OCI-M2 (cell line): ENCODE results near the gene FARP2.
"Not testable (repeated sequence)": the region's sequence is repeated elsewhere in the genome, so short reads cannot be mapped to it uniquely, and the experiment has no call there.

ENCODE experiments used
- DNase-seq: peaks from one replicate; lab custom pipeline; 2025; ENCODE audit not compliant: unreplicated experiment; lab: John Stamatoyannopoulos, UW

The FARP2 gene, protein sequence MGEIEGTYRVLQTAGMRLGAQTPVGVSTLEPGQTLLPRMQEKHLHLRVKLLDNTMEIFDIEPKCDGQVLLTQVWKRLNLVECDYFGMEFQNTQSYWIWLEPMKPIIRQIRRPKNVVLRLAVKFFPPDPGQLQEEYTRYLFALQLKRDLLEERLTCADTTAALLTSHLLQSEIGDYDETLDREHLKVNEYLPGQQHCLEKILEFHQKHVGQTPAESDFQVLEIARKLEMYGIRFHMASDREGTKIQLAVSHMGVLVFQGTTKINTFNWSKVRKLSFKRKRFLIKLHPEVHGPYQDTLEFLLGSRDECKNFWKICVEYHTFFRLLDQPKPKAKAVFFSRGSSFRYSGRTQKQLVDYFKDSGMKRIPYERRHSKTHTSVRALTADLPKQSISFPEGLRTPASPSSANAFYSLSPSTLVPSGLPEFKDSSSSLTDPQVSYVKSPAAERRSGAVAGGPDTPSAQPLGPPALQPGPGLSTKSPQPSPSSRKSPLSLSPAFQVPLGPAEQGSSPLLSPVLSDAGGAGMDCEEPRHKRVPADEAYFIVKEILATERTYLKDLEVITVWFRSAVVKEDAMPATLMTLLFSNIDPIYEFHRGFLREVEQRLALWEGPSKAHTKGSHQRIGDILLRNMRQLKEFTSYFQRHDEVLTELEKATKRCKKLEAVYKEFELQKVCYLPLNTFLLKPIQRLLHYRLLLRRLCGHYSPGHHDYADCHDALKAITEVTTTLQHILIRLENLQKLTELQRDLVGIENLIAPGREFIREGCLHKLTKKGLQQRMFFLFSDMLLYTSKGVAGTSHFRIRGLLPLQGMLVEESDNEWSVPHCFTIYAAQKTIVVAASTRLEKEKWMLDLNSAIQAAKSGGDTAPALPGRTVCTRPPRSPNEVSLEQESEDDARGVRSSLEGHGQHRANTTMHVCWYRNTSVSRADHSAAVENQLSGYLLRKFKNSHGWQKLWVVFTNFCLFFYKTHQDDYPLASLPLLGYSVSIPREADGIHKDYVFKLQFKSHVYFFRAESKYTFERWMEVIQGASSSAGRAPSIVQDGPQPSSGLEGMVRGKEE

GRCh38 chr2:241355983-241356870, at the start of gene FARP2:
FARP2 (plus strand) TSS chr2:241356285; CDS start chr2:241373108, 16,823 bp downstream.
- DNase-seq = peak; percentile 55

DNA sequence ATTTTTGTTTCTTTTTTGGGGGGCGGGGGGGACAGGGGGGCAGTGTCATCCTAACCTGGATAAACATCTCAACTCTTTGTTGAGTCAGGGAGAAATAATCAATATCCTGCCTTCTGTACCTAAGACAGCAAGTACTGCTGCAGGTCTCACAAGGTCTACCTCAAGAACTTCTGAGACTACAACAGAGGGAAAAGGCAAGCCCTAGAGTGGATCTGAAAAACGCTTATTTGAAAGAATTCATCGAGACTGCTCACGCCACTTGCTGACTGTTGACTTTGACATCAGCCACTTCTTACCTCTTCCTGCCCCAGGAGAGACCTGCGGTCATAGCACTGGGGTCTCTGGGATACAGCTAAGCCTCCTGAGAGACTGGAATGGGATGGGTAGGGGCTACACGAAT, 49.0 kb upstream of the FARP2 start:
- no peak for DNase-seq

DNA sequence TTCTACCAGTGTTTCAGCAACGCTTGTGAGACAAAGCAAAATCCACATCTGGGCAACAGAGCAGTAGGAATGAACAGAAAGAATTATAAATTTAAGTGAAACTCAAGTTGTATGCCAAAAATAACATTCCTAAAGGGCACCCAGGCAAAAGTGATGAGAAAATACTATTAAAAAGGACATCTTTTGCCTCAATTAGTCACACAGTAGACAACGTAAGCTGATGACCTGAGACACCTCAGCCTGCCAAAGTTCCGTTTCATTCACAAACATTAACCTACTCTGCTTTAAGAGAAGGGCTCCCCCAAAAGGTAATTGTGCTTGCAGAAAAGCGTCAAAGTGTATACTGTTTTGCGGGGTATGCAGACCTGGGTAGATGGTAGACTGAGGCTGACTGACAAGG, 47.8 kb upstream of the FARP2 start:
- no peak for DNase-seq

DNA sequence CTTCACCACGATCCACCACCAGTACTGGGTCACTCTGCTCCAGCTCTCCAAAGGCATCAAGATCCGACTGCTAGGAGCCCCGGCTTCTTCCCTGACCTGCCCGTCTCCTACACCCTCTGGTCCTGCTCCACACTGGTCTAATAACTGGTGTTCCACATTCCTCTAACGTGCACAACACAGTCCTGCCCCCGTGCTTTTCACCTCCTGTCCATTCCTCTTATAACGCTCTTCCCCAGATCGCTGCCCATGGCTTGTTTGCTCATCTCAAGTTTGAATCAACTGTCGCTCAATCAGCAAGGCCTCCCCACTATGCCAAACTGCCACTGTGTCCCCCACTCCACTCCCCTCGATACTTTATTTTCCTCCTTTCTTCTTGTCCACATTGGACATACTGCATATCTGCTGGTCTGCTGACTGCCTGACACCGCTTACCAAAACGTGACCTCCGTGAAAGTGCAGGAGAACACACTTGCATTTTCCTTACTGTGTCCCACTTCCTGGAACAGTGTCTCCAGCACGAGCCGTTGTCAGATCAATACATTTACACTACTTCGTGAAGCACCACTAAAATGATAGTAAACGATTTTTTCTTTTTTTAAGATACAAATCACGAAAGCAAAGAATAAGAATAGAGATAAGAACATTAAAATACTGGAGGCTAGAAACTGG, 47.1 kb upstream of the FARP2 start:
- no peak for DNase-seq

DNA sequence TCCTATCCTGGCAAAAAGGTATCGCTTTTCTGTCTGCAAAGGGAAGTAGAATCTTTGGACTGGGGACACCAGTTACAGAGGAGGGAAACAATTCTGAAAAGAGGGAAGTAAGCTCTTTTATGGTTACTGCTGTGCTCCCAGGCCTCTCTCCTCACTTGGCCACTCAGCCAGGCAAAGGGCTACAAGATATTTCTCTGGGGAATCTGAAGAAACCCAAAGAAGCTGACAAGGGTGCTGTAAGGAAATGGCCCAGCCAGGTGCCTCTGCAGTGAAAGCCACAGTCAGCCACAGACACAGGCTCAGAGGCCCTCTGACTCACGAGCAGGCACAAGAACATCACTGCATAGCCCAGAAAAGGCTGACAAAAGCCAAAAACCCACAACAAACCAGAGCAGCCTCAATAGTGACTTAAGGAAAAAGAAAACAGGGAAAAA, 46.4 kb upstream of the FARP2 start:
- no peak for DNase-seq

GRCh38 chr2:241310917-241311566, 45.0 kb upstream of the FARP2 start:
- no peak for DNase-seq

DNA sequence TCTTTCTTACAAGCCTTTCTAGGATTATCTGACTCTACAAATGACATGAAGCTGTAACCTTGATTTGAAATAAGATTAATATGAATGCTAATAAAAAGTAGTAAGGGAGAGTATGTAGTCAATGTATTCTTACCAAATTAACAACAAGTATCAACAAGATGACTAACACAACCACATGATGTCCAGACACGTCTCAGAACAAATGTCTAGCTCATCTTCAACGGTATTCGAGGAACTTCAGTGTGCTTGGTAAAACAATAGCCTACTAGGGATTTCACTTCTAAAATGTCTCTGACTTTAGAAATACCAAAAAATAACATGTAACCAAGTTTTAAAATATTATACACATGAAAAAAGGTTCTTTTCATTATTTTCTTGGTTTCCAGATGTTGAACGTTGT, 44.0 kb upstream of the FARP2 start:
- no peak for DNase-seq

DNA sequence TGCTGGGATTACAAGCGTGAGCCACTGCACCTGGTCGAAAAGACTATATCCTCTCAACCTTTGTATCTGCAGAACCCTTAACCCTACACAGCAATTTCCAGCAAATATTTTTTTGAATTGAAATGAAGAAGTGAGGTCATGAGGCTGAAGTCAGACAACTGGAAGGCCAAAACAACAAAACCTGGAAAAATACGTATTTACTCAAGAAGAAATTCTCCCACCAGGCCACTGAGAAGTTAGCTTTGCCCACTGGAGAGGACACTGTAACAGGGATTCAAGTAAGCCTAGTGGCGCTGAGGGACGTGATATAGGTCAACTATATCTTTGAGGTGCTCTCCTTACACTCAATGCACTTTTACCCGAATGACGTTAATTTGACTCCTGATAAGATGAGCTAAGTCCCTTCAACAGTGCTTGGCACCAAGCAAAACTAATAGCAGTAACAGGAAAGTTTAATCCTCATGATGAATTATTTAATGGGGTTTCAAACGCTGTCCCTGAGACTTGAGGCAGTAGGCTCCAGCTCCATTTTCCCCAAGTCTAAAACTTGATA, 42.5 kb upstream of the FARP2 start:
- no peak for DNase-seq

- no peak for DNase-seq
These were observed 41.6 kb upstream of the FARP2 start for GRCh38 chr2:241314226-241315092.

DNA sequence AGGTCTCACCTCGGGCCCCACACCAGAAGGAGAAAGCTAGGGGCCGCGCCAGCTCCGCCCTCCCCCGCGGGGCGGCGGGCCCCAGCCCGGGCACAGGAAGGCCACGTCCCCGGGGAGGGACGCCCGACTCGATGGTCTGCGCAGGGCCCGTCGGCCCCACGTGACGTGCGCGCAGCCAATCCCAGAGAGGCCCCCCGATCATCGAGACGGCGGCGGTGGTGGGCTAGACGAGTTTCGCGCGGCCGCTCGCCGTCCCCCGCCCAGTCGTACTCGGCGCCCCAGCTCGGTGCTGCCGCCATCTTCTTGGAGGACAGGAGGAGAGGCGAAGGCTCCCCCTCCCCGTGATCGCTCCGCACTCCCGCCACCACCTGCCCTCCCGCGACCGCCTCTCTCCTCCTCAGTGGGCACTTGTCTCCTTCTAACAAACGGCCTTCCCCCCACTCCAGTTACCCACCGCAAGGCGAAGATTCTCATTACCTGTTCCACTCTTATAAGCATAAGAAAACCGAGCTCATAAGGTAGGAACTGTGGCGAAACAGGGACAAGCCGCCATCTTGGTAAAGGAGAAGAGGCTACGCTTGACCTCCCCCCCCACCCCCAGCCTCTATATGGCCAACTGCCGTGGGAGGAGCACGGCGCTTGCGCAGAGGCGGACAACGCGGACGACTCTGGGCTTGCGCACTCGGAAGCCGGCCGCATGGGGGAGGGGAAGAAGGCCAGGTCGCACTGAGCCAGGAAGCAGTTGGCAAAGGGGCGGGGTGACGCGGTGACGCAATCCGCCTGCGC, 40.8 kb upstream of the FARP2 start, which contains the start of gene HDLBP:
TSS of gene HDLBP (minus strand) at position 580 of the 786 bp plus-strand sequence. CDS start 48,803 bp downstream, outside the sequence.
- peak; percentile 64 for DNase-seq

- DNase-seq = no peak
These were observed 40.0 kb upstream of the FARP2 start, which contains the start of gene SEPTIN2 for GRCh38 chr2:241315879-241316631. SEPTIN2 (plus strand) TSS chr2:241315925; CDS start chr2:241324233, 8,308 bp downstream.

GRCh38 chr2:241316825-241317224, 39.3 kb upstream of the FARP2 start:
- no peak for DNase-seq

DNA sequence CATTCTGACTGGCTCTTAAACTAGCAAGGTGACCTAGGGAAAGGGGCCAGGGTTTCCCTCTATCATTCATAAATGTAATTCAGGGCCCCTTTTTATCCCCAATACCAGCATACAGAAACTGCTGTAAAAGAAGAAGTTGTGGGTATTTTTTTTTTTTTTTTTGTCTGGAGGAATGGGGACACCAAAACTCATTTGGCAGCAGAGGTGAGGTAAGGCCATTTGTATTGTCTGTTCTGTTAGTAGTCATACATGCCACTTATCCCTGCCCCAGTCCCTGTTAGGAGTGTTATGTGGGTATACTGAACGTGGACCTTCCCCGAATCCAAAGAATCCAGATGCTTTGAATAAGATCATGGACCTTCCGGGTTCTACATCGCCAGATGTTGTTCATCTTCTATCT, 38.7 kb upstream of the FARP2 start:
- DNase-seq = no peak

GRCh38 chr2:241318830-241319229, 37.3 kb upstream of the FARP2 start:
- not testable (repeated sequence) for DNase-seq

GRCh38 chr2:241320394-241320793, 35.7 kb upstream of the FARP2 start:
- no peak for DNase-seq

DNA sequence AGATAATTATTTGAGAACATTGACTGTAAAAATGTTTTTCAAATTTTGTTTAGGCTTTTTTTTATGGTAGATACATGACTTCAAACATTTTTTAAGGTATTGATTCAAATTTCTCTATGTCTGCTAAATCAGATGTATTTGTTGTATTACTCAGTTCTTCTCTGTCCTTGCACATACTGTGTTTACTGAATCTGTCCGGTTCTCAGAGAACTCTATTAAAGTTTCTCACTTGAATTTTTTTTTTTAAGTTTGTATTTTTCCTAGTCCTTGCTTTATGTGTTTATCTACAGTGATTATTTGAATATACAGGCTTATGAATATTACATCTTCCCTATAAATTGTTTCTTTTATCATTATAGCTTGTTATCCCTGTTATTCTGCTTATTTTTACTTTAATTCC, 35.1 kb upstream of the FARP2 start:
- DNase-seq = no peak

GRCh38 chr2:241321886-241322285, 34.2 kb upstream of the FARP2 start:
- DNase-seq = no peak
